Measurements from ENCODE around the gene EML4. TPM values are rescaled to one million over a fixed set of nuclear protein-coding genes. Genes with fewer than 3 reads are reported as not detected.

Gene EML4
- total and polyA plus RNA-seq, 10 of the 15 experiments (the other 5 are each of a cell fraction or from before 2014, with no cell fraction given): 23.1 to 91.3 (median 77.4) TPM

GRCh38 chr2:42249284-42249683 lies 80.1 kb downstream of the EML4 start:
- H3K27ac ChIP-seq (ENCODE audit: control insufficient read depth, insufficient read depth): no peak overlapping the region
- in situ Hi-C loops (cut with MboI) (no loop called here), intact Hi-C loops (cut with micrococcal nuclease; ENCODE audit: unreplicated experiment) (loop anchor here (10.0 kb wide), 1 partner anchor 384 kb away; no protein-coding TSS in a partner anchor)
- H3K9ac ChIP-seq (ENCODE audit: control insufficient read depth, insufficient read depth, low read length): no peak overlapping the region
- ChIA-PET CTCF (interaction anchor here (0.9 to 3.2 kb wide), 3 partner anchors 9 to 53 kb away, joined by 4 to 10 read pairs (median 4); no protein-coding TSS in a partner anchor), SMC1A (ENCODE audit: uncharacterized antibody, unreplicated experiment) (interaction anchor here (1.1 to 2.7 kb wide), 2 partner anchors 9 to 153 kb away, joined by 3 to 7 read pairs; no protein-coding TSS in a partner anchor), RAD21 (ENCODE audit: unreplicated experiment) (no interaction called here), POLR2A (no interaction called here)
- ATAC-seq (no peak), DNase-seq (ENCODE audit: low read depth, low spot score) (no peak), FAIRE-seq (no peak)
- no peaks in the 10 kb centered on the region for H4K20me1 ChIP-seq (ENCODE audit: control insufficient read depth, insufficient read depth)
- H3K79me2 ChIP-seq (ENCODE audit: control insufficient read depth, insufficient read depth, low read length): no peaks in the 10 kb centered on the region; the same call in 1 of the 2 replicates
- no peak overlapping the region for H2AFZ ChIP-seq (ENCODE audit: control insufficient read depth, low read depth, low read length)
- no peak for TF ChIP-seq ZBED1 (IDR thresholded peaks at IDR 0.05; ENCODE audit: borderline replicate concordance)
- peaks cover 1% of the 10 kb centered on the region; the same call in 1 of the 3 replicates for H3K9me3 ChIP-seq (replicated peaks; ENCODE audit: control insufficient read depth, insufficient read depth, low read length)
- WGBS (ENCODE audit: insufficient coverage, insufficient replicate concordance, low lambda C conversion rate, missing lambda C conversion rate): 75% methylated on average over 2 of the region's 2 CpGs
- BruUV-seq (replicated peaks): no TSS peak
- H3K4me2 ChIP-seq (ENCODE audit: control insufficient read depth, insufficient read depth): no peak overlapping the region
- H3K36me3 ChIP-seq (ENCODE audit: control insufficient read depth in 2 of 2, insufficient read depth in 2 of 2, low read length in 1 of 2): peaks cover 4 to 10% of the 10 kb centered on the region in 2 experiments
- no peaks in the 10 kb centered on the region for H3K4me1 ChIP-seq (ENCODE audit: control insufficient read depth, insufficient read depth, low read length)
- no peaks in the 10 kb centered on the region for H3K27me3 ChIP-seq (replicated peaks in 1 of 2; ENCODE audit: control insufficient read depth in 2 of 2, insufficient read depth in 2 of 2, low read length in 1 of 2)
- no peak overlapping the region for H3K4me3 ChIP-seq

GRCh38 chr2:42249887-42250286 lies 80.7 kb downstream of the EML4 start:
- Histone ChIP-seq H3K79me2 (ENCODE audit: control insufficient read depth, insufficient read depth, low read length) (no peaks in the 10 kb centered on the region; the same call in 1 of the 2 replicates), H3K9ac (ENCODE audit: control insufficient read depth, insufficient read depth, low read length) (no peak overlapping the region)
- SMC1A ChIA-PET (ENCODE audit: uncharacterized antibody, unreplicated experiment): interaction anchor here (0.7 to 2.7 kb wide), 3 partner anchors 9 to 154 kb away, joined by 3 to 7 read pairs (median 3); no protein-coding TSS in a partner anchor
- TF ChIP-seq ASH2L (IDR thresholded peaks at IDR 0.05; ENCODE audit: borderline replicate concordance, low read depth): no peak
- no peak for TF ChIP-seq POLR2AphosphoS5 (IDR thresholded peaks at IDR 0.05; ENCODE audit: low read length)
- TF ChIP-seq, protein P1, sequence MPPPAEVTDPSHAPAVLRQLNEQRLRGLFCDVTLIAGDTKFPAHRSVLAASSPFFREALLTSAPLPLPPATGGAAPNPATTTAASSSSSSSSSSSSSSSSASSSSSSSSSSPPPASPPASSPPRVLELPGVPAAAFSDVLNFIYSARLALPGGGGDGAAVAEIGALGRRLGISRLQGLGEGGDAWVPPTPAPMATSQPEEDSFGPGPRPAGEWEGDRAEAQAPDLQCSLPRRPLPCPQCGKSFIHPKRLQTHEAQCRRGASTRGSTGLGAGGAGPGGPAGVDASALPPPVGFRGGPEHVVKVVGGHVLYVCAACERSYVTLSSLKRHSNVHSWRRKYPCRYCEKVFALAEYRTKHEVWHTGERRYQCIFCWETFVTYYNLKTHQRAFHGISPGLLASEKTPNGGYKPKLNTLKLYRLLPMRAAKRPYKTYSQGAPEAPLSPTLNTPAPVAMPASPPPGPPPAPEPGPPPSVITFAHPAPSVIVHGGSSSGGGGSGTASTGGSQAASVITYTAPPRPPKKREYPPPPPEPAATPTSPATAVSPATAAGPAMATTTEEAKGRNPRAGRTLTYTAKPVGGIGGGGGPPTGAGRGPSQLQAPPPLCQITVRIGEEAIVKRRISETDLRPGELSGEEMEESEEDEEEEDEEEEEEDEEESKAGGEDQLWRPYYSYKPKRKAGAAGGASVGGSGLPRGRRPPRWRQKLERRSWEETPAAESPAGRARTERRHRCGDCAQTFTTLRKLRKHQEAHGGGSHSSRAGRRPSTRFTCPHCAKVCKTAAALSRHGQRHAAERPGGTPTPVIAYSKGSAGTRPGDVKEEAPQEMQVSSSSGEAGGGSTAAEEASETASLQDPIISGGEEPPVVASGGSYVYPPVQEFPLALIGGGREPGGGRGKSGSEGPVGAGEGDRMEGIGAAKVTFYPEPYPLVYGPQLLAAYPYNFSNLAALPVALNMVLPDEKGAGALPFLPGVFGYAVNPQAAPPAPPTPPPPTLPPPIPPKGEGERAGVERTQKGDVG (CRISPR knock-in tag; IDR thresholded peaks at IDR 0.05): no peak
- TF ChIP-seq, protein P2, sequence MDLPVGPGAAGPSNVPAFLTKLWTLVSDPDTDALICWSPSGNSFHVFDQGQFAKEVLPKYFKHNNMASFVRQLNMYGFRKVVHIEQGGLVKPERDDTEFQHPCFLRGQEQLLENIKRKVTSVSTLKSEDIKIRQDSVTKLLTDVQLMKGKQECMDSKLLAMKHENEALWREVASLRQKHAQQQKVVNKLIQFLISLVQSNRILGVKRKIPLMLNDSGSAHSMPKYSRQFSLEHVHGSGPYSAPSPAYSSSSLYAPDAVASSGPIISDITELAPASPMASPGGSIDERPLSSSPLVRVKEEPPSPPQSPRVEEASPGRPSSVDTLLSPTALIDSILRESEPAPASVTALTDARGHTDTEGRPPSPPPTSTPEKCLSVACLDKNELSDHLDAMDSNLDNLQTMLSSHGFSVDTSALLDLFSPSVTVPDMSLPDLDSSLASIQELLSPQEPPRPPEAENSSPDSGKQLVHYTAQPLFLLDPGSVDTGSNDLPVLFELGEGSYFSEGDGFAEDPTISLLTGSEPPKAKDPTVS (IDR thresholded peaks at IDR 0.05; ENCODE audit: low read depth, low read length): no peak
- TF ChIP-seq GATAD2B (conservative IDR thresholded peaks at IDR 0.05; ENCODE audit: low read depth): no peak
- TF ChIP-seq SRF (IDR thresholded peaks at IDR 0.05; ENCODE audit: low read depth in 2 of 2, low read length in 2 of 2): no peak
- TF ChIP-seq IKZF1 (conservative IDR thresholded peaks at IDR 0.05): no peak
- TF ChIP-seq HDGF (IDR thresholded peaks at IDR 0.05): no peak
- TF ChIP-seq NR2F1 (conservative IDR thresholded peaks at IDR 0.05): no peak

More at GRCh38 chr2:42249887-42250286, 80.7 kb downstream of the EML4 start:
- FAIRE-seq (no peak), ATAC-seq (no peak), DNase-seq (ENCODE audit: low read depth, low spot score) (no peak)
- Histone ChIP-seq H3K36me3 (ENCODE audit: control insufficient read depth in 2 of 2, insufficient read depth in 2 of 2, low read length in 1 of 2) (peaks cover 4 to 10% of the 10 kb centered on the region in 2 experiments), H3K27me3 (replicated peaks in 1 of 2; ENCODE audit: control insufficient read depth in 2 of 2, insufficient read depth in 2 of 2, low read length in 1 of 2) (no peaks in the 10 kb centered on the region), H2AFZ (ENCODE audit: control insufficient read depth, low read depth, low read length) (no peak overlapping the region), H3K9me3 (replicated peaks; ENCODE audit: control insufficient read depth, insufficient read depth, low read length) (peaks cover 3% of the 10 kb centered on the region; the same call in 2 of the 3 replicates), H3K4me1 (ENCODE audit: control insufficient read depth, insufficient read depth, low read length) (no peaks in the 10 kb centered on the region), H4K20me1 (ENCODE audit: control insufficient read depth, insufficient read depth) (no peaks in the 10 kb centered on the region), H3K4me2 (ENCODE audit: control insufficient read depth, insufficient read depth) (no peak overlapping the region), H3K27ac (ENCODE audit: control insufficient read depth, insufficient read depth) (no peak overlapping the region), H3K4me3 (no peak overlapping the region)
- RAD21 ChIA-PET (ENCODE audit: unreplicated experiment): no interaction called here
- intact Hi-C loops (cut with micrococcal nuclease; ENCODE audit: unreplicated experiment) (loop anchor here (10.0 kb wide), 1 partner anchor 385 kb away; no protein-coding TSS in a partner anchor), in situ Hi-C loops (cut with MboI) (no loop called here)
- POLR2A ChIA-PET: no interaction called here
- 61% methylated on average over 3 of the region's 3 CpGs for WGBS (ENCODE audit: insufficient coverage, insufficient replicate concordance, low lambda C conversion rate, missing lambda C conversion rate)
- CTCF ChIA-PET: interaction anchor here (0.9 to 3.2 kb wide), 3 partner anchors 10 to 54 kb away, joined by 4 to 10 read pairs (median 4); no protein-coding TSS in a partner anchor
- BruUV-seq (replicated peaks): no TSS peak
